ENCODE results near the gene ESD.

The ESD gene

GRCh38 chr13:46743191-46743590 is 53.8 kb downstream of the ESD start:
- DNase-seq, result no peak

GRCh38 chr13:46739447-46740098 is 57.4 kb downstream of the ESD start:
- no peak for DNase-seq

GRCh38 chr13:46738766-46739165 is 58.2 kb downstream of the ESD start:
- DNase-seq, result no peak

- DNase-seq, result no peak
Observed at GRCh38 chr13:46738055-46738454, 58.9 kb downstream of the ESD start.

GRCh38 chr13:46736541-46737310 is 60.2 kb downstream of the ESD start:
- no peak for DNase-seq

- no peak for DNase-seq
Observed at GRCh38 chr13:46735425-46735824, 61.5 kb downstream of the ESD start.

GRCh38 chr13:46731535-46731934 is 65.4 kb downstream of the ESD start:
- DNase-seq, result no peak

- no peak for DNase-seq
Observed at GRCh38 chr13:46728777-46729176, 68.2 kb downstream of the ESD start.

GRCh38 chr13:46726347-46726746 is 70.6 kb downstream of the ESD start:
- DNase-seq, result no peak
